Body of pancreas (tissue), 4 donors: ENCODE data around the gene HYAL2.

Source experiments
- POLR2A ChIP-seq, 3 donors: fragments of 450-650 bp; IDR thresholded peaks; one replicate each; pipeline ENCODE4 v1.6.1; 2016; ENCODE audit warnings: antibody characterized with exemption in 3 of 3, mild to moderate bottlenecking in 2 of 3
- TF ChIP-seq, protein P1 (sequence below), 7 experiments: fragments of 450-650 bp in 4 of 7; fragments of 200-600 bp in 3 of 7; sonication (generic) in 3 of 7; IDR thresholded peaks; one replicate each; pipeline ENCODE4 v1.5.1; 2016 to 2019; ENCODE audit warnings: antibody characterized with exemption in 7 of 7

GRCh38 chr3:50351323-50351697 is 28.8 kb upstream of the HYAL2 start:
- no peak for TF ChIP-seq POLR2A (IDR thresholded peaks at IDR 0.05)
- TF ChIP-seq, protein P1, sequence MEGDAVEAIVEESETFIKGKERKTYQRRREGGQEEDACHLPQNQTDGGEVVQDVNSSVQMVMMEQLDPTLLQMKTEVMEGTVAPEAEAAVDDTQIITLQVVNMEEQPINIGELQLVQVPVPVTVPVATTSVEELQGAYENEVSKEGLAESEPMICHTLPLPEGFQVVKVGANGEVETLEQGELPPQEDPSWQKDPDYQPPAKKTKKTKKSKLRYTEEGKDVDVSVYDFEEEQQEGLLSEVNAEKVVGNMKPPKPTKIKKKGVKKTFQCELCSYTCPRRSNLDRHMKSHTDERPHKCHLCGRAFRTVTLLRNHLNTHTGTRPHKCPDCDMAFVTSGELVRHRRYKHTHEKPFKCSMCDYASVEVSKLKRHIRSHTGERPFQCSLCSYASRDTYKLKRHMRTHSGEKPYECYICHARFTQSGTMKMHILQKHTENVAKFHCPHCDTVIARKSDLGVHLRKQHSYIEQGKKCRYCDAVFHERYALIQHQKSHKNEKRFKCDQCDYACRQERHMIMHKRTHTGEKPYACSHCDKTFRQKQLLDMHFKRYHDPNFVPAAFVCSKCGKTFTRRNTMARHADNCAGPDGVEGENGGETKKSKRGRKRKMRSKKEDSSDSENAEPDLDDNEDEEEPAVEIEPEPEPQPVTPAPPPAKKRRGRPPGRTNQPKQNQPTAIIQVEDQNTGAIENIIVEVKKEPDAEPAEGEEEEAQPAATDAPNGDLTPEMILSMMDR (IDR thresholded peaks at IDR 0.05) = no peak
